Spinal cord (tissue), 10 donors: ENCODE data around the gene NAT14. TPM values are rescaled to one million over a fixed set of nuclear protein-coding genes. Genes with fewer than 3 reads are reported as not detected.
"Not testable (repeated sequence)": the region's sequence is repeated elsewhere in the genome, so short reads cannot be mapped to it uniquely, and the experiment has no call there.

Experiments
- DNase-seq, 6 donors: peaks; one replicate each; pipeline versions ENCODE4 v3.0.0 to v3.0.0-alpha.2; 2013 to 2015; ENCODE audit warnings: low spot score in 6 of 6, low read depth in 4 of 6
- H3K27ac ChIP-seq: one replicate; pipeline ENCODE4 v1.5.1; 2013; ENCODE audit warnings: low read depth, low read length, control low read depth
- H3K27me3 ChIP-seq: one replicate; pipeline ENCODE4 v1.6.1; 2013; ENCODE audit warnings: low read length; ENCODE audit not compliant: control insufficient read depth, insufficient read depth
- H3K36me3 ChIP-seq: one replicate; pipeline ENCODE4 v1.6.1; 2013; ENCODE audit warnings: low read length; ENCODE audit not compliant: control insufficient read depth, insufficient read depth
- H3K4me1 ChIP-seq: one replicate; pipeline ENCODE4 v1.6.1; 2013; ENCODE audit warnings: low read length; ENCODE audit not compliant: control insufficient read depth, insufficient read depth
- H3K4me3 ChIP-seq: one replicate; pipeline ENCODE4 v1.5.1; 2013; ENCODE audit warnings: low read depth, low read length, control low read depth
- H3K9me3 ChIP-seq: one replicate; pipeline ENCODE4 v1.6.1; 2013; ENCODE audit warnings: low read length; ENCODE audit not compliant: control insufficient read depth, insufficient read depth
- WGBS: methylation state at CpG from one replicate; pipeline ENCODE4 v1.1.5; 2013; ENCODE audit warnings: missing lambda C conversion rate; ENCODE audit not compliant: insufficient coverage; 5-methylcytosine and 5-hydroxymethylcytosine counted together
- polyA plus RNA-seq, 2 donors: library from polyadenylated mRNA; unstranded; fragments of 120-200 nt; gene quantifications; one replicate each; pipeline ENCODE4 v1.2.1, GENCODE V29; 2013; ENCODE audit not compliant: insufficient read length in 2 of 2
- total RNA-seq, 2 donors: library from RNA; depleted of rRNA in 1 of 2; stranded (reverse); fragments of 120-200 nt in 1 of 2; fragments of >200 nt in 1 of 2; gene quantifications; one replicate each; pipeline versions ENCODE4 v1.2.3 to v1.2.4, GENCODE V29; 2013 to 2014
- donor health status: healthy.

NAT14 gene
- total and polyA plus RNA-seq, 4 donors, result 16.2 to 94.0 (median 69.4) TPM

GRCh38 chr19:55443045-55443823, 41.8 kb upstream of the NAT14 start, which contains the start of gene SHISA7:
Gene SHISA7, minus strand, starts transcription at chr19:55443300. Its CDS starts 437 bp downstream, at chr19:55442863.
- 5% methylated on average over 38 of the region's 43 CpGs for WGBS
- Histone ChIP-seq H3K27ac (no peak within 1 kb of the TSS), H3K4me3 (no peak within 1 kb of the TSS)

GRCh38 chr19:55443824-55444480, 41.0 kb upstream of the NAT14 start:
- H3K4me1 ChIP-seq, result peaks cover 64% of the 10 kb centered on the region
- H3K27ac ChIP-seq, result no peak overlapping the region
- no peaks in the 10 kb centered on the region for H3K9me3 ChIP-seq
- H3K4me3 ChIP-seq, result no peak overlapping the region
- H3K36me3 ChIP-seq, result peaks cover 27% of the 10 kb centered on the region
- DNase-seq, result no peak
- peaks cover 40% of the 10 kb centered on the region for H3K27me3 ChIP-seq
- WGBS, result 51% methylated on average over 12 of the region's 18 CpGs

More at GRCh38 chr19:55443045-55443823, 41.8 kb upstream of the NAT14 start, which contains the start of gene SHISA7:
- Histone ChIP-seq H3K4me1 (peaks cover 58% of the 10 kb centered on the region), H3K27me3 (peaks cover 40% of the 10 kb centered on the region), H3K9me3 (no peaks in the 10 kb centered on the region), H3K36me3 (peaks cover 31% of the 10 kb centered on the region)
- DNase-seq, result peak in 2 of 6 donors; percentile 68 to 71

- no peaks in the 10 kb centered on the region for H3K9me3 ChIP-seq
- no peak for DNase-seq
- H3K27ac ChIP-seq, result no peak overlapping the region
- H3K36me3 ChIP-seq, result peaks cover 24% of the 10 kb centered on the region
- WGBS, result 31% methylated on average over 10 of the region's 11 CpGs
- no peak overlapping the region for H3K4me3 ChIP-seq
- H3K4me1 ChIP-seq, result peaks cover 71% of the 10 kb centered on the region
- H3K27me3 ChIP-seq, result peaks cover 40% of the 10 kb centered on the region
Measured at GRCh38 chr19:55444646-55445045, 40.3 kb upstream of the NAT14 start.

- no peak for DNase-seq
- H3K27me3 ChIP-seq, result peaks cover 28% of the 10 kb centered on the region
- H3K9me3 ChIP-seq, result no peaks in the 10 kb centered on the region
- no peak overlapping the region for H3K27ac ChIP-seq
- 82% methylated on average over 3 of the region's 8 CpGs for WGBS
- H3K36me3 ChIP-seq, result peaks cover 15% of the 10 kb centered on the region
- no peak overlapping the region for H3K4me3 ChIP-seq
- peaks cover 69% of the 10 kb centered on the region for H3K4me1 ChIP-seq
Measured at GRCh38 chr19:55446060-55446459, 38.9 kb upstream of the NAT14 start.

- Histone ChIP-seq H3K4me3 (no peak overlapping the region), H3K4me1 (peaks cover 69% of the 10 kb centered on the region), H3K36me3 (peaks cover 6% of the 10 kb centered on the region), H3K9me3 (no peaks in the 10 kb centered on the region), H3K27me3 (peaks cover 23% of the 10 kb centered on the region), H3K27ac (no peak overlapping the region)
- WGBS, result 14% methylated on average over 15 of the region's 16 CpGs
- DNase-seq, result peak in 2 of 6 donors; percentile 82 to 85
Measured at GRCh38 chr19:55447421-55448174, 37.4 kb upstream of the NAT14 start.

GRCh38 chr19:55448175-55448490, 36.9 kb upstream of the NAT14 start:
- not testable (repeated sequence) for H3K36me3 ChIP-seq, H3K4me3 ChIP-seq, DNase-seq, H3K27ac ChIP-seq, H3K9me3 ChIP-seq
- Histone ChIP-seq H3K4me1 (peaks cover 69% of the 10 kb centered on the region), H3K27me3 (peaks cover 20% of the 10 kb centered on the region)
- WGBS, result 76% methylated on average over 5 of the region's 5 CpGs

- 27% methylated on average over 16 of the region's 16 CpGs for WGBS
- Histone ChIP-seq H3K27ac (no peak overlapping the region), H3K4me1 (peaks cover 70% of the 10 kb centered on the region), H3K27me3 (peaks cover 12% of the 10 kb centered on the region), H3K9me3 (no peaks in the 10 kb centered on the region), H3K4me3 (no peak overlapping the region), H3K36me3 (peaks cover 13% of the 10 kb centered on the region)
- no peak for DNase-seq
Measured at GRCh38 chr19:55449469-55449868, 35.5 kb upstream of the NAT14 start.

- Histone ChIP-seq H3K36me3 (peaks cover 32% of the 10 kb centered on the region), H3K27ac (no peak overlapping the region), H3K9me3 (no peaks in the 10 kb centered on the region), H3K27me3 (peaks cover 6% of the 10 kb centered on the region), H3K4me3 (peak overlapping the region; percentile 55), H3K4me1 (peaks cover 67% of the 10 kb centered on the region)
- under 1% methylated on average over 77 of the region's 80 CpGs for WGBS
- peak in 1 of 6 donors; percentile 33 for DNase-seq
Measured at GRCh38 chr19:55451163-55451964, 33.6 kb upstream of the NAT14 start.
